Heart right ventricle (tissue), 16 donors: ENCODE measurements around the gene PLPPR1. TPM values are rescaled to one million over a fixed set of nuclear protein-coding genes. Genes with fewer than 3 reads are reported as not detected.

ENCODE experiments used
- ATAC-seq, 8 donors: fragments of 200-7000 bp; cut with Tn5 transposase; one replicate each; pipeline ENCODE4 v1.9.1; 2020; ENCODE audit warnings: mild to moderate bottlenecking in 8 of 8, moderate library complexity in 8 of 8, moderate number of reproducible peaks in 1 of 8
- DNase-seq, 2 donors: peaks; one replicate each; pipeline ENCODE4 v3.0.0-alpha.2; 2020
- H3K27ac ChIP-seq, 10 donors: fragments of 200-600 bp; sonication (generic) in 2 of 10; one replicate each; pipeline versions ENCODE4 v1.5.0 to v1.8.0; 2020 to 2022; ENCODE audit warnings: mild to moderate bottlenecking in 3 of 10
- H3K27me3 ChIP-seq, 7 donors: fragments of 200-600 bp; one replicate each; pipeline ENCODE4 v1.8.0; 2021 to 2022; ENCODE audit warnings: mild to moderate bottlenecking in 2 of 7
- H3K36me3 ChIP-seq, 9 donors: fragments of 200-600 bp; sonication (generic) in 1 of 9; one replicate each; pipeline versions ENCODE4 v1.5.0 to v1.8.0; 2020 to 2022; ENCODE audit warnings: mild to moderate bottlenecking in 2 of 9
- H3K4me1 ChIP-seq, 9 donors: fragments of 200-600 bp; sonication (generic) in 1 of 9; one replicate each; pipeline versions ENCODE4 v1.5.0 to v1.8.0; 2020 to 2022; ENCODE audit warnings: mild to moderate bottlenecking in 4 of 9
- H3K4me3 ChIP-seq, 10 donors: fragments of 200-600 bp; sonication (generic) in 2 of 10; one replicate each; pipeline versions ENCODE4 v1.5.0 to v1.8.0; 2020 to 2022; ENCODE audit warnings: mild to moderate bottlenecking in 7 of 10, moderate library complexity in 2 of 10
- H3K9me3 ChIP-seq, 11 donors: fragments of 200-600 bp in 10 of 11; sonication (generic) in 2 of 11; one replicate each; pipeline versions ENCODE4 v1.5.0 to v1.8.0; 2013 to 2022; ENCODE audit warnings: mild to moderate bottlenecking in 2 of 11, control low read depth in 1 of 11, moderate library complexity in 1 of 11
- WGBS, 2 donors: extraction: QIAGEN DNeasy Blood & Tissue Kit; methylation state at CpG; one replicate each; pipeline ENCODE4 v1.1.7; 2013; ENCODE audit warnings: inconsistent platforms in 1 of 2; 5-methylcytosine and 5-hydroxymethylcytosine counted together
- intact Hi-C, 10 donors: fragments of 100-400 bp; cut with DNase I; formaldehyde crosslinking; loops; one replicate each; pipeline versions ENCODE4 v1.11.1 to v1.14.2; 2022
- polyA plus RNA-seq, 2 donors: library from polyadenylated mRNA; stranded (reverse); fragments of 200-250 nt; gene quantifications; one replicate each; pipeline ENCODE4 v1.2.3, GENCODE V29; 2013
- total RNA-seq, 10 donors: library from RNA; stranded (reverse); fragmentation: NEBNext Ultra II Directional in 3 of 10; extraction: Animal tissue kit (Norgen Biotek cat#: 25700) in 3 of 10; gene quantifications; one replicate each; pipeline versions ENCODE4 v1.2.1 to v1.2.4, GENCODE V29; 2021 to 2023
- TF ChIP-seq, protein P1 (sequence below), 9 donors: fragments of 200-600 bp; sonication (generic) in 2 of 9; IDR thresholded peaks; one replicate each; pipeline versions ENCODE4 v1.5.0 to v1.8.0; 2021 to 2022; ENCODE audit warnings: antibody characterized with exemption in 9 of 9, mild to moderate bottlenecking in 5 of 9, moderate library complexity in 1 of 9
- donor health status: Arrhythmogenic right ventricular cardiomyopathy.
- donor health status: ischemic (EF 13 %, LVEDD 7.1; RV severe dilation, severe dysfunction).
- donor health status: healthy with polysubstance abuse.
- donor health status: DM: no; HTN: yes; CAD: no.
- donor health status: DM: no; HTN: no; CAD: no.
- donor health status: ischemic (EF 25% LVEDD 6.9; RV normal size, moderate dysfunction).
- donor health status: ischemic (EF 25% LVEDD 5.7; RV mildly dilated, moderate dysfunction).
- donor health status: healthy.
- donor health status: DM: yes; HTN: yes; CAD: no.
- donor health status: Ischemic cardiomyopathy.
- donor health status: ischemic (EF 35%, LVEDD 5.7; RV mildly dilated, moderate dysfunction).
- donor health status: nonischemic (EF 11% LVEDD 7.7; RV severe dilation, severe dysfunction).
- donor health status: DM: yes; HTN: yes; CAD: no.
- donor health status: PGD.
- donor health status: ischemic (EF 29% LVEDD 5.4; RV normal size, mild dysfunction).
- donor health status: nonischemic (EF 23%, LVEDD 6.1; RV moderate dilation, normal function).

PLPPR1 gene
- total and polyA plus RNA-seq, 12 donors: not detected

DNA sequence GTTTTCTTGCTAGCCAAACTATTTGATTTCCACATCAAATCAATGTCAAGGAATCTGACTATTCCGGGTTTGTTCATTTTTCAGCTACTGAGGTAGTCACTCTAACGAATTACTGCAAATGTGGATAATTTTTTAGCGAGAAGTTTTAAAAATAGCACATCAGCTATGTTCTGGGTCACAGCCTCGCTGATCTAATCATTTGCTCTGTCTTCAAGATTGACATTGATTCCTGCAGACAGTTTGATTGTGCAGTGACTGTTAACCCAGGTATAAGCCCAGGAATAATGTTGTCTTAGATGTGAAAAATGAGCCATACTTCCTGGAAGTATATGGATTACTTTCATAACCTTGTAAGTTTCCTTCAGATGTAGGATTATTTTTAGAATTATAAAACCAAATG, 181.1 kb downstream of the PLPPR1 start:
- Histone ChIP-seq H3K27ac (no peak overlapping the region), H3K27me3 (no peaks in the 10 kb centered on the region), H3K9me3 (no peaks in the 10 kb centered on the region), H3K36me3 (no peaks in the 10 kb centered on the region), H3K4me3 (no peak overlapping the region), H3K4me1 (no peaks in the 10 kb centered on the region)
- DNase-seq (no peak), ATAC-seq (no peak)
- WGBS, 2 donors: 71 to 78% methylated on average over 4 of the region's 4 CpGs
- intact Hi-C loops: no loop called here
- TF ChIP-seq, protein P1, sequence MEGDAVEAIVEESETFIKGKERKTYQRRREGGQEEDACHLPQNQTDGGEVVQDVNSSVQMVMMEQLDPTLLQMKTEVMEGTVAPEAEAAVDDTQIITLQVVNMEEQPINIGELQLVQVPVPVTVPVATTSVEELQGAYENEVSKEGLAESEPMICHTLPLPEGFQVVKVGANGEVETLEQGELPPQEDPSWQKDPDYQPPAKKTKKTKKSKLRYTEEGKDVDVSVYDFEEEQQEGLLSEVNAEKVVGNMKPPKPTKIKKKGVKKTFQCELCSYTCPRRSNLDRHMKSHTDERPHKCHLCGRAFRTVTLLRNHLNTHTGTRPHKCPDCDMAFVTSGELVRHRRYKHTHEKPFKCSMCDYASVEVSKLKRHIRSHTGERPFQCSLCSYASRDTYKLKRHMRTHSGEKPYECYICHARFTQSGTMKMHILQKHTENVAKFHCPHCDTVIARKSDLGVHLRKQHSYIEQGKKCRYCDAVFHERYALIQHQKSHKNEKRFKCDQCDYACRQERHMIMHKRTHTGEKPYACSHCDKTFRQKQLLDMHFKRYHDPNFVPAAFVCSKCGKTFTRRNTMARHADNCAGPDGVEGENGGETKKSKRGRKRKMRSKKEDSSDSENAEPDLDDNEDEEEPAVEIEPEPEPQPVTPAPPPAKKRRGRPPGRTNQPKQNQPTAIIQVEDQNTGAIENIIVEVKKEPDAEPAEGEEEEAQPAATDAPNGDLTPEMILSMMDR (IDR thresholded peaks at IDR 0.05): no peak

DNA sequence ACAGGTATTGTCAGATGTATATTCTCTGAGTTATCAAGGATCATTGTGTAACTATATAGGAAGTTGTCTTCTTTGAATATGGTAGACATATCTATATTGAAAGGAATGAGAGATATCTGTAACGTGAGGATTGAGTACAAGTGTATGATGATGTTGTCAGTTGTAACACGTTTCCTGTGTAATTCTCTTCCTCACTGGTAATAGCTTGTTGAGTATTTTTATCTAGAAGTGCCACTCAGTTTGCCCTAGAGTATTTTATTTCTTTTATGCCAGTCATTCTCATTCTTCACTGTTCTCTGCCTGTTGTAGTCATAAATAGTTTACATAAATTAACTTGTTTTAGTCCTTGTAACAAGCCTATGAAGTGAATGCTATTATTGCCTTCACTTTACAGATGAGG, 184.1 kb downstream of the PLPPR1 start:
- Histone ChIP-seq H3K36me3 (no peaks in the 10 kb centered on the region), H3K9me3 (no peaks in the 10 kb centered on the region), H3K27me3 (no peaks in the 10 kb centered on the region), H3K4me1 (no peaks in the 10 kb centered on the region), H3K4me3 (no peak overlapping the region), H3K27ac (no peak overlapping the region)
- ATAC-seq (no peak), DNase-seq (no peak)
- intact Hi-C loops: no loop called here
- WGBS, 2 donors: 28 to 29% methylated on average over 2 of the region's 2 CpGs
- TF ChIP-seq, protein P1 (IDR thresholded peaks at IDR 0.05): no peak

DNA sequence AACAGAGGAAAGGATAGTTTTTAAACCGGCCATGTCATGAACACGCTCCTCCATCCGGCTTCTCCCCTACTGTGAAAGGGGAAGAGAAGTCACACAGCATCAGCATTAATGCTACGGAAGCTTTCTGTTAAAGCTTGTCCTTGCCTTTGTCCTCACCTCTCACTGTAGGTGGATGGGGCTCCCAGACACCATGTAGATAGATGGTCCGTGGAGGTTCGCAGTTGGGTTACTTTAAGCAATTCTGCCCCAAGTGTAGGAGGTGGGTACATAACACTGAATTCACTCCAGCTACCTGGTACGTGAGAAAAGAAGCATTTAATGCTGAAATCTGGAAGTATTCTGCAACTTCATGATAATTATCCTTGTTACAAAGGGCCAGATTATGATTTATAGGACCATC, 190.5 kb downstream of the PLPPR1 start:
- TF ChIP-seq, protein P1 (IDR thresholded peaks at IDR 0.05): no peak
- intact Hi-C loops: no loop called here
- no peaks in the 10 kb centered on the region for H3K4me1 ChIP-seq
- no peaks in the 10 kb centered on the region for H3K36me3 ChIP-seq
- ATAC-seq (no peak), DNase-seq (no peak)
- H3K9me3 ChIP-seq: no peaks in the 10 kb centered on the region
- no peak overlapping the region for H3K4me3 ChIP-seq
- H3K27me3 ChIP-seq: no peaks in the 10 kb centered on the region
- WGBS, 2 donors: 84 to 87% methylated on average over 7 of the region's 7 CpGs
- no peak overlapping the region for H3K27ac ChIP-seq

DNA sequence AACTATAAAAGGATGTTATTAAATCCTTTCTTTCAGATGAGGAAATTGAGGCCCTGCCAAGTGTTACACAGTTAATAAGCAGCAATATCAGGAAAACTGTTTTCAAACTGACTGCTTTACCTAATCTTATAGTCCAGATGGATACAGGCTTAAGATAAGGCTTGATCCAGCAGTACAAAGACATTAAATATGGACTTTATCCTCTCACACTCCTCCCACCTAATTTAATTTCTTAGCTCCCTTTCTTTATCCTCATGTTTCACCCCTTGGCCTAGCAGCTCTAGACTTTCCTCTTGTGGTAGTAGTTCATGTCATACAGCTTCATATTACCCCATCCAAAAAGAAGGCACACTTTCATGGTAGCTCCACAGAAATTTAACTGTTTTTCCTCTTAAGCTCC, 191.8 kb downstream of the PLPPR1 start:
- no peaks in the 10 kb centered on the region for H3K36me3 ChIP-seq
- intact Hi-C loops: loop anchor here in 2 of 10 donors (10.0 kb wide), 2 partner anchors 56 to 96 kb away; no protein-coding TSS in a partner anchor
- TF ChIP-seq, protein P1 (IDR thresholded peaks at IDR 0.05): no peak
- H3K27ac ChIP-seq: no peak overlapping the region
- H3K4me1 ChIP-seq: no peaks in the 10 kb centered on the region
- no peak overlapping the region for H3K4me3 ChIP-seq
- H3K27me3 ChIP-seq: no peaks in the 10 kb centered on the region
- ATAC-seq (no peak), DNase-seq (no peak)
- H3K9me3 ChIP-seq: no peaks in the 10 kb centered on the region
